Spleen (tissue), 11 donors: Measurements from ENCODE around the gene SLC25A20. TPM values are rescaled to one million over a fixed set of nuclear protein-coding genes. Genes with fewer than 3 reads are reported as not detected.

ENCODE experiments used
- DNase-seq: peaks from one replicate; pipeline ENCODE4 v3.0.0-alpha.2; 2020
- H3K27ac ChIP-seq, 8 donors: fragments of 200-600 bp; sonication (generic) in 7 of 8; 1 replicate in 4 of 8; 2 replicates in 4 of 8; pipeline versions ENCODE4 v1.5.0 to v1.8.0; 2016 to 2021; ENCODE audit warnings: inconsistent platforms in 4 of 8, mild to moderate bottlenecking in 4 of 8, moderate library complexity in 1 of 8
- H3K27me3 ChIP-seq, 7 donors: fragments of 200-600 bp; sonication (generic) in 6 of 7; replicated peaks in 1 of 7; 1 replicate in 4 of 7; 2 replicates in 3 of 7; pipeline versions ENCODE4 v1.5.0 to v1.8.0; 2016 to 2021; ENCODE audit warnings: inconsistent platforms in 3 of 7, mild to moderate bottlenecking in 1 of 7
- H3K36me3 ChIP-seq, 6 donors: fragments of 200-600 bp; sonication (generic) in 5 of 6; 1 replicate in 4 of 6; 2 replicates in 2 of 6; pipeline versions ENCODE4 v1.5.0 to v1.8.0; 2016 to 2021; ENCODE audit warnings: inconsistent platforms in 2 of 6
- H3K4me1 ChIP-seq, 6 donors: fragments of 200-600 bp; sonication (generic) in 5 of 6; 1 replicate in 3 of 6; 2 replicates in 3 of 6; pipeline versions ENCODE4 v1.5.0 to v1.8.0; 2016 to 2021; ENCODE audit warnings: inconsistent platforms in 3 of 6
- H3K4me3 ChIP-seq, 8 donors: fragments of 200-600 bp; sonication (generic) in 7 of 8; 1 replicate in 4 of 8; 2 replicates in 4 of 8; pipeline versions ENCODE4 v1.5.0 to v1.8.0; 2016 to 2021; ENCODE audit warnings: inconsistent platforms in 4 of 8, mild to moderate bottlenecking in 4 of 8, moderate library complexity in 2 of 8
- H3K9me3 ChIP-seq, 8 donors: fragments of 200-600 bp; sonication (generic) in 7 of 8; 1 replicate in 4 of 8; 2 replicates in 4 of 8; pipeline versions ENCODE4 v1.5.0 to v1.8.0; 2016 to 2021; ENCODE audit warnings: inconsistent platforms in 4 of 8
- CTCF ChIP-seq, 11 experiments: fragments of 200-600 bp in 7 of 11; fragments of 450-650 bp in 4 of 11; sonication (generic) in 4 of 11; IDR thresholded peaks in 8 of 11; conservative IDR thresholded peaks in 3 of 11; 1 replicate in 7 of 11; 2 replicates in 4 of 11; pipeline versions ENCODE4 v1.4.0 to v1.8.0; 2016 to 2021; ENCODE audit warnings: antibody characterized with exemption in 11 of 11, inconsistent platforms in 4 of 11, mild to moderate bottlenecking in 1 of 11
- POLR2A ChIP-seq, 3 donors: fragments of 450-650 bp; IDR thresholded peaks; one replicate each; pipeline ENCODE4 v1.5.1; 2017; ENCODE audit warnings: antibody characterized with exemption in 3 of 3, mild to moderate bottlenecking in 1 of 3
- POLR2AphosphoS5 ChIP-seq, 3 donors: sonication (generic); formaldehyde crosslinking; IDR thresholded peaks; one replicate each; pipeline ENCODE4 v1.5.1; 2017; ENCODE audit warnings: antibody characterized with exemption in 3 of 3
- WGBS, 5 donors: extraction: QIAGEN DNeasy Blood & Tissue Kit in 3 of 5; methylation state at CpG; one replicate each; pipeline versions ENCODE4 v1.1.5 to v1.1.7; 2013 to 2018; 5-methylcytosine and 5-hydroxymethylcytosine counted together
- intact Hi-C: fragments of 100-400 bp; cut with DNase I; formaldehyde crosslinking; loops from one replicate; pipeline ENCODE4 v1.15.0; 2023; ENCODE audit warnings: low total_unique reads
- polyA plus RNA-seq, 3 donors: library from polyadenylated mRNA; stranded (reverse); fragments of 200-250 nt; gene quantifications; one replicate each; pipeline ENCODE4 v1.2.1, GENCODE V29; 2013
- total RNA-seq, 7 donors: library from RNA; depleted of rRNA in 3 of 7; stranded (reverse); fragments of >200 nt in 3 of 7; fragmentation: NEBNext Ultra II Directional in 4 of 7; extraction: Animal tissue kit (Norgen Biotek cat#: 25700) in 4 of 7; gene quantifications; one replicate each; pipeline versions ENCODE4 v1.1.0 to v1.2.1, GENCODE V29; 2016 to 2021
- donor health status: healthy with polysubstance abuse.
- donor health status: DM: no; HTN: no; CAD: no; lungs with moderate emphysema.
- donor health status: DM: no; HTN: no; CAD: no.
- donor health status: Bipolar disorder and iron deficiency.
- donor health status: healthy.
- donor health status: DM: no; HTN: no; CAD: no.
- donor health status: DM: yes; HTN: yes; CAD: no.

Gene SLC25A20
- total and polyA plus RNA-seq, 10 donors = 13.0 to 51.2 (median 24.4) TPM

- Histone ChIP-seq H3K9me3 (no peaks in the 10 kb centered on the region), H3K4me3 (no peak overlapping the region), H3K4me1 (peaks cover 0 to 6% (median 0%) of the 10 kb centered on the region in 6 donors), H3K36me3 (peaks cover 0 to 78% (median 35%) of the 10 kb centered on the region in 6 donors), H3K27ac (peak overlapping the region in 2 of 8 donors; percentile 13 to 30), H3K27me3 (no peaks in the 10 kb centered on the region)
- TF ChIP-seq CTCF (IDR thresholded peaks at IDR 0.05 in 8 of 11, conservative IDR thresholded peaks at IDR 0.05 in 3 of 11) = no peak
- no peak for TF ChIP-seq POLR2AphosphoS5 (IDR thresholded peaks at IDR 0.05)
- TF ChIP-seq POLR2A (IDR thresholded peaks at IDR 0.05) = no peak
- WGBS, 5 donors = 64 to 74% (median 67%) methylated on average over 3 to 4 of the region's 4 CpGs
- intact Hi-C loops = no loop called here
- peak; percentile 19 for DNase-seq
Observed at GRCh38 chr3:48856469-48856868, 42.2 kb downstream of the SLC25A20 start.

GRCh38 chr3:48855681-48856447, 42.8 kb downstream of the SLC25A20 start:
- no peaks in the 10 kb centered on the region for H3K9me3 ChIP-seq
- 85 to 94% (median 88%) methylated on average over 9 of the region's 9 CpGs for WGBS, 5 donors
- DNase-seq = peak; percentile 4
- no peak for TF ChIP-seq POLR2A (IDR thresholded peaks at IDR 0.05)
- no peak for TF ChIP-seq CTCF (IDR thresholded peaks at IDR 0.05 in 8 of 11, conservative IDR thresholded peaks at IDR 0.05 in 3 of 11)
- no peak for TF ChIP-seq POLR2AphosphoS5 (IDR thresholded peaks at IDR 0.05)
- peaks cover 0 to 72% (median 32%) of the 10 kb centered on the region in 6 donors for H3K36me3 ChIP-seq
- H3K4me3 ChIP-seq = no peak overlapping the region
- no peaks in the 10 kb centered on the region for H3K27me3 ChIP-seq
- H3K4me1 ChIP-seq = peaks cover 0 to 6% (median 0%) of the 10 kb centered on the region in 6 donors
- intact Hi-C loops = no loop called here
- peak overlapping the region in 1 of 8 donors; percentile 30 for H3K27ac ChIP-seq

DNA sequence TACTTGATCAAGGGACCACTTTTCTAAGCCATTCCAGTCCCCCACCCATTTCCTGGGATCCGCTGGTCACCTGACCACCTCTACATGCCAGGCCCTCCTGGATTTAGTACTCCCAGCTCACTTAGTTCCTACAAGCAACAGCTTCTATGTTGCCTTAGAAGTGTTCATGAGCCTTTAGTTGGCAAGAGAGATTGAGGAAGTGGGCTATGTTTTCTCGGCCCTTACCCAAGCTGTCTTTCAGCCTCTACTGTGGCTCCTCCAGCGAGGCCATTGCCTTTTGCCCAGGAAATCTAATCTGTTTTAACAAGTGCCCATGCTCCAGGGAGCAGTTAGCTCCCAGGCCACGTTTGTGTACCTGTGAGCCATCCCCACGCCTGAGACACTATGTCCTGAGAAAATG, 46.5 kb downstream of the SLC25A20 start:
- Histone ChIP-seq H3K4me3 (no peak overlapping the region), H3K36me3 (peaks cover 0 to 36% (median 8%) of the 10 kb centered on the region in 6 donors), H3K9me3 (no peaks in the 10 kb centered on the region), H3K27ac (no peak overlapping the region), H3K27me3 (no peaks in the 10 kb centered on the region), H3K4me1 (peaks cover 0 to 18% (median 10%) of the 10 kb centered on the region in 6 donors)
- TF ChIP-seq POLR2A (IDR thresholded peaks at IDR 0.05) = no peak
- TF ChIP-seq CTCF (IDR thresholded peaks at IDR 0.05 in 8 of 11, conservative IDR thresholded peaks at IDR 0.05 in 3 of 11) = no peak
- no peak for TF ChIP-seq POLR2AphosphoS5 (IDR thresholded peaks at IDR 0.05)
- WGBS, 5 donors = 77 to 95% (median 84%) methylated on average over 5 of the region's 5 CpGs
- peak; percentile 34 for DNase-seq
- intact Hi-C loops = no loop called here

- Histone ChIP-seq H3K4me3 (no peak overlapping the region), H3K9me3 (no peaks in the 10 kb centered on the region), H3K36me3 (peaks cover 0 to 29% (median under 1%) of the 10 kb centered on the region in 6 donors), H3K27me3 (no peaks in the 10 kb centered on the region), H3K27ac (no peak overlapping the region), H3K4me1 (peaks cover 3 to 24% (median 17%) of the 10 kb centered on the region in 6 donors)
- DNase-seq = peak; percentile 6
- 77 to 92% (median 83%) methylated on average over 3 of the region's 3 CpGs for WGBS, 5 donors
- intact Hi-C loops = no loop called here
- TF ChIP-seq POLR2AphosphoS5 (IDR thresholded peaks at IDR 0.05) (no peak), POLR2A (IDR thresholded peaks at IDR 0.05) (no peak), CTCF (IDR thresholded peaks at IDR 0.05 in 8 of 11, conservative IDR thresholded peaks at IDR 0.05 in 3 of 11) (no peak)
Observed at GRCh38 chr3:48851407-48851806, 47.3 kb downstream of the SLC25A20 start.
